ENCODE measurements around the gene MYBBP1A.

The MYBBP1A gene

GRCh38 chr17:4531988-4532736, 23.0 kb downstream of the MYBBP1A start:
- no peak for TF ChIP-seq SNAI2 (CRISPR knock-in tag; IDR thresholded peaks at IDR 0.05)
- TF ChIP-seq CSDC2 (CRISPR knock-in tag; IDR thresholded peaks at IDR 0.05), result no peak
- TF ChIP-seq CREB5 (CRISPR knock-in tag; IDR thresholded peaks at IDR 0.05; ENCODE audit: low read depth), result no peak
- no peak for ATAC-seq

- TF ChIP-seq GLIS3 (CRISPR knock-in tag; IDR thresholded peaks at IDR 0.05), result no peak
- no peak for TF ChIP-seq CSDC2 (CRISPR knock-in tag; IDR thresholded peaks at IDR 0.05)
- TF ChIP-seq TCF4 (CRISPR knock-in tag; IDR thresholded peaks at IDR 0.05; ENCODE audit: borderline replicate concordance), result no peak
- TF ChIP-seq ZC3H10 (CRISPR knock-in tag; IDR thresholded peaks at IDR 0.05), result no peak
- TF ChIP-seq RARB (CRISPR knock-in tag; IDR thresholded peaks at IDR 0.05), result no peak
- no peak for TF ChIP-seq OSR1 (CRISPR knock-in tag; IDR thresholded peaks at IDR 0.05)
- ATAC-seq, result no peak
Observed at GRCh38 chr17:4530799-4531730, 24.1 kb downstream of the MYBBP1A start.

- no peak for ATAC-seq
Observed at GRCh38 chr17:4529533-4530152, 25.5 kb downstream of the MYBBP1A start.

More at GRCh38 chr17:4529533-4530152, 25.5 kb downstream of the MYBBP1A start:
- TF ChIP-seq GLIS3 (CRISPR knock-in tag; IDR thresholded peaks at IDR 0.05) (no peak), TCF4 (CRISPR knock-in tag; IDR thresholded peaks at IDR 0.05; ENCODE audit: borderline replicate concordance) (no peak), POU6F1 (CRISPR knock-in tag; IDR thresholded peaks at IDR 0.05; ENCODE audit: borderline replicate concordance, low read depth) (no peak), ARNTL (CRISPR knock-in tag; IDR thresholded peaks at IDR 0.05; ENCODE audit: borderline replicate concordance, low read depth) (no peak), CREB5 (CRISPR knock-in tag; IDR thresholded peaks at IDR 0.05; ENCODE audit: low read depth) (no peak), PPARA (CRISPR knock-in tag; IDR thresholded peaks at IDR 0.05; ENCODE audit: borderline replicate concordance) (no peak), TSHZ2 (CRISPR knock-in tag; IDR thresholded peaks at IDR 0.05) (no peak), ESRRG (CRISPR knock-in tag; IDR thresholded peaks at IDR 0.05) (no peak), CSDC2 (CRISPR knock-in tag; IDR thresholded peaks at IDR 0.05) (no peak)
